Measurements from ENCODE around the gene SNORC.
"Not testable (repeated sequence)": the region's sequence is repeated elsewhere in the genome, so short reads cannot be mapped to it uniquely, and the experiment has no call there.

The SNORC gene

GRCh38 chr2:232870018-232870765 lies at the start of gene SNORC:
SNORC (plus strand) TSS chr2:232870264; CDS start chr2:232870342, 78 bp downstream.
- DNase-seq (ENCODE audit: low spot score): no peak

DNA sequence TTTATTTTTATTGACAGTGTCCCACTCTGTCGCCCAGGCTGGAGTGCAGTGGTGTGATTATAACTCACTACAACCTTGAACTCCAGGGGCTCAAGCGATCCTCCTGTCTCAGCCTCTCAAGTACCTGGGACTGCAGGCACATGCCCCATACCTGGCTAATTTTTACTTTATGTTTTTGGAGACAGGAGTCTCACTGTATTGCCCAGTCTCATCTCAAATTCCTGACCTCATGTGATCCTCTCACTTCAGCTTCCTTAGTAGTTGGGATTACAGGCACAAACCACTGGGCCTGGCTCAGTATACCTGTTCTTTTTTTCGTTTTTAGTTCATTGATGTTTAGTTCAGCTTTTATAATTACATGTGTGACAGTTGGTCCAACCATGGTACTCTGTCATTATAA lies 40.1 kb upstream of the SNORC start:
- DNase-seq (ENCODE audit: low spot score): no peak

DNA sequence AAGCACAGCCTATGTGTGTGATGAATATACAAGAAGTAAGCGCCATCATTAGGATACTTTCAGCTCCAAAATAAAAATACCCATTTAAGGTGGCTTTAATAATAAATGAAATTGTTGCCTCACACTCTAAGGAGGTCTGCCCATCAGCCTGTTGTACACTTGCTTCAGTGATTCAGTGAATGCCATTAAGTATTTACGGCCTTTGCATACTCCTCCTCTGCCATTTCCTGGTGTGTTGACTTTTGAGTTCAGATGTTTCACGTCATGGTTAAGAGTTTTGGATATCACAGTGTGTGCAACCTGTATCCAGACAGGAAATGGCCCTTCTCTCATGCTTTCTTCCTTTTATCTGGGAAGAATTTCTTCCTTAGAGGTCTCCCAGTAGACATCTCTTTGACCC lies 38.6 kb upstream of the SNORC start:
- DNase-seq (ENCODE audit: low spot score): no peak

DNA sequence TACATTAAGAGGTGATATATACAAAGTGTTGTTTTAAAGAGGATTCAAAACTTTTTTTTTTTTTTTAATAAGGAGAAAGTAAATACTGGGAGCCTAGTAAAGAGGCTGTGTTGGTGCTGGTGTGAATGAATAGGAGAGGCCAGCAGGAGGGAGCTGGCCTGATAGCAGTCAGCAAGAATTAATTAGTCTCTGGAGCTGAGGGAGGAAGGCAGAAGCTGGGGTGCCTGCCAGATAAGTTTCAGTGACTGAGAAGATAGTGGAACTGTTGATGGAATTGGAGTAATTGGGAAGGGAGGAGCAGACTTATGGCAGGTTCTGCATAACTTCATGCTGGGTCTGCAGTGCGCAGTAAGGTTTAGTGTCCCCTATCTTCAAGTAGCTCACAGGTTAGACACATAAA lies 36.2 kb upstream of the SNORC start:
- DNase-seq (ENCODE audit: low spot score): no peak

DNA sequence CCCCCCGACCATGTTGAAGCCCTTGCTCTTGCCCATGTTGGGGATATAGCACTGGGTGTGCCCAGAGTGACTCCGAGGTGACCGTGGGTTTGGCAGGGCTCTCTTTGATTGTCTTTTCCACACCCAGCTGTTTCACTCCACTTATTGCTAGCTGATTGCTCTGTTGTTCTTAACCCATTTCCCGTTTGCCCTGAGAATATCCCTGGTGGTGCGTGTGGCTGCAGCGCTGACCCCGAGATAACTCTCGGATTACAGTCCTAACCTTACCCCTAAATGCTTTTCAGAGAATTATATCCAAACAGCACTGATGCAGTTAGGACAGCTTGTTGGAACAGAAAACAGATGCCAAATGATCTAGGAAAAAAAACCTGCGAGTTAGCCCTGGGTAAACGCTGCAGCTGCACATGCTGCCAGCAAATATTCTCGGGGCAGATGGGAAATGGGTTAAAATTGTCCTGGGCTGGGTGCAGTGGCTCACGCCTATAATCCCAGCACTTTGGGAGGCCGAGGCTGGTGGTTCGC lies 34.3 kb upstream of the SNORC start:
- DNase-seq (ENCODE audit: low spot score): no peak

DNA sequence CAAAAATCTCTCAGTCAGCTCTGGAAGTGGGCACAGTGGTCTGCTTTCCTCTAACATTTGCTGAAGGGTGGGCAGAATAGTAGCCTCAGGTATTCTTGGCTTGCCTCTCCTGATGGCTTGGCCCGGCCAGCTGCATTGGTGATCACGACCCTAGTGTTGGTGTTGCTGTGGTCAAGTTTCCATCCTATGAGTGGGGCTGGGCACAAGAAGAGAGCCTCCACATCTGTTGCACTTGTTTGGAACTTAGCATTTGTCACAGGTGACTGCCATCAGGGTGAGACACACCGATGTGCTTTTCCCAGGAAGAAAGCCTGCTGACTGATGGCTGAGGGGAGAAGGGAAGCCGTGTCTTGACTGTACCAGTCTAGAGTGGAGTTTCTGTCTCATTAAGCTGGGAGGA lies 33.1 kb upstream of the SNORC start:
- DNase-seq (ENCODE audit: low spot score): no peak

DNA sequence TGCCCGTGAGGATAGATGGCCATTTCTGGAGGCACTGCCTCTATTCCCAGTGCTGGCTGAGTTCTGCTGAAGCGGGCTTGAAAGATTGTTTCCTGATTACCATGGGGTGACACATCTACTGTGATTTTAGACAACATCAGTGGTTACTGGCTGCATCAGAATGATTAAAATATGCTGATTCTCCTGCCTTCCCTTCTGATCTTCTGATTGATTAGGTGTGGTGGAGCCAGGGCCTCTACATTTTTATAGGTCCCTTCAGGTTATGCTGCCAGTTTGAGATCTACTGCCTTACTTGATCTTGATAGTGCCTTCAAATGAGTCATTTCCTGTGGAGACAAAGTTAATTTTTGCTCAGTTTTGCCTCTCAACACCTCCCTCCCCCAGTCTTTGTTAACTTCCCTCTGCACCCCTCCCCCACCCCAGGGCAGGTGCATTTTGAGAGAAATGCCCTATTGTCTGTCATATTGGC lies 31.6 kb upstream of the SNORC start:
- DNase-seq (ENCODE audit: low spot score): no peak

DNA sequence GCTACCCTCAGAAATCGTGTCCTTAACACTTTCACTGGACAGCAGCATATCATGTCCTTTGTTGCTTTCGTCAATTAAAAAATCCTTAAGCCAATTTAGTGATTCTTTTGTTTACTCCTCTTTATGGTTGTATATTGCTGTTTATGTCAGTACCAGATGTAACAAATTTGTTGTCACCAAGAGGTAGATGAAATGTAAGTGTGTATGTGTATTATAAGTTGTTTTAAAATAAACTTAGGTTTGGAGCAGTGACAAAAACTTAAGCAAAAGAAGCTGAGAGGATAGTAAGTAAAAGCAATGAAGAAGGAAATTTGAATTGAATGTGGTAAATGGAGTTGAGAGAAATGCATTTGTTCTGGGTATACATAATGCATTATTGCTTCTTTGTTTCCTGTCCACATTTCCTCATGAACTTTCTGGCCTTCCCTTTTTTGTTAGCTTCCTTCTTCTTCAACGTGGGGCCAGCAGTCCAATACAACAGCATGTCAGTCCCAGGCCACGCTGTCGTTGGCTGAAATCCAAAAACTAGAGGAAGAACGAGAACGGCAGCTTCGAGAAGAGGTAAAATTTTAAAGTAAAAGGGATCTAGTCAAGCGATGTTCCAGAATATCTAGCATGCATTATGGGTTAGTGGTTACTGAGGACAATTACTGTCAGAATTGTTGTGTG lies 30.5 kb upstream of the SNORC start:
- DNase-seq (ENCODE audit: low spot score): peak; percentile 59

DNA sequence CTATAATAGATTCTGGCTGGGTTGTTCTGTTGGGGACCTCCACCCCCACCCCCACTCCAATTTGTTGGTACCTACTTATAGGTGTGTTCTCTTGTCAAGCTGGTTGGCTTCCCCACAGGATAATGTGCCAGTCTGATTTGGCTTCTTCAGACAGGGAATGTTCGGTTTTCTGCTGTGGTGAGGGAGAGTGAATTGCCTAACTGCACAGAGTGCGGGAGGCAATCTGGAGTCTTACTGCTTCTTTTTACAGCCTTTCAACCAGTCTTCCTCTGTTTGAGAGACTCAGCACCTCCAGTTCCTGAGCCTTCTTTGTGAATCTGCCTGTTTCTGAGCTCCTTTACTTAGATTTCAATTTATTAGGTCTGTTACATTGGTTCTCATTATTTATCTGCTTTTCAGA lies 27.4 kb upstream of the SNORC start:
- DNase-seq (ENCODE audit: low spot score): peak; percentile 29

GRCh38 chr2:232843834-232844233 lies 26.2 kb upstream of the SNORC start:
- DNase-seq (ENCODE audit: low spot score): peak; percentile 30

GRCh38 chr2:232846055-232846454 lies 24.0 kb upstream of the SNORC start:
- no peak for DNase-seq (ENCODE audit: low spot score)

DNA sequence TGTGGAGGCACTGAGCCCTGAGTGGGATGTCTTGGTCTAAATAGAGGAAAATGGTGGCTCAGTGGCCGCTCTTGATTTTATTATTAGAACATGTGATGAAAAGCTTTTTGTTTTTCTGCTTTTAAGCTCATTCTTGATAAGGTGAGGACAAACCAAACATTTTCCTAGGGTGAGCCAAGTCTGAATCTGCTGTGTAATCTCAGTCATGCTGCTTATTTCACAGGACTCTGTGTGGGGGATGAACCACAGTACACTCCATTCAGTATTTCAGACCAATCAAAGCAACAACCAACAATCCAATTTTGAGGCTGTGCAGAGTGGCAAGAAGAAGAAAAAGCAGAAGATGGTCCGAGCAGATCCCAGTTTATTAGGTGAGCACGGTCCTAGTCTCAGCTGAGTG lies 20.0 kb upstream of the SNORC start:
- no peak for DNase-seq (ENCODE audit: low spot score)

DNA sequence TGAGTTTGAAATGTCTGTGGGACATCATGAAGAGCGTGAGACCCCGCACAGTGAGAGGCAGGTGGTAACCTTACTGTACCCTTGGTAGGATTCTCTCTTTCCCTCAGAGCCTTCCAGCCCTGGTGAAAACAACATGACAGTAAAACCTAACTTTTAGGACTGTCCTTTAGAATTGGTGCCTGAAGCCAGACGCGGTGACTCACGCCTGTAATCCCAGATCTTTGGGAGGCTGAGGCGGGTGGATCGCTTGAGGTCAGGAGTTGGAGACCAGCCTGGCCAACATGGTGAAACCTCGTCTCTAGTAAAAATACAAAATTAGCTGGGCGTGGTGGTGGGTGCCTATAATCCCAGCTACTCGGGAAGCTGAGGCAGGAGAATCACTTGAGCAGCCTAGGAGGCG lies 18.0 kb upstream of the SNORC start:
- not testable (repeated sequence) for DNase-seq (ENCODE audit: low spot score)

- DNase-seq (ENCODE audit: low spot score): no peak
Observed at GRCh38 chr2:232852676-232853075, 17.4 kb upstream of the SNORC start.

DNA sequence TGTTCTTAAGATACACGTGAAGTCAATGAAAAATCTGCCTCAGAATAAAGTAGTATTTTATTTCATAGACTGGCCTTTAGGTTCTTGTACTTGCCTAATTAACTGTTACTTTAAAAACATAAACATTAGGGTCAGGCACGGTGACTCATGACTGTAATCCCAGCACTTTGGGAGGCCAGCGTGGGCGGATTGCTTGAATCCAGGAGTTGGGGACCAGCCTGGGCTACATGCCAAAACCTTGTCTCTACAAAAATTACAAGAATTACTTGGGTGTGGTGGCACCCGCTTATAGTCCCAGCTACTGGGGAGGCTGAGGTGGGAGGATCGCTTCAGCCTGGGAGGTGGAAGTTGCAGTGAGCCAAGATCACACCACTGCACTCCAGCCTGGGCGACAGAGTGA lies 16.0 kb upstream of the SNORC start:
- DNase-seq (ENCODE audit: low spot score): peak; percentile 39

- DNase-seq (ENCODE audit: low spot score): no peak
Observed at GRCh38 chr2:232857158-232857563, 12.9 kb upstream of the SNORC start.

DNA sequence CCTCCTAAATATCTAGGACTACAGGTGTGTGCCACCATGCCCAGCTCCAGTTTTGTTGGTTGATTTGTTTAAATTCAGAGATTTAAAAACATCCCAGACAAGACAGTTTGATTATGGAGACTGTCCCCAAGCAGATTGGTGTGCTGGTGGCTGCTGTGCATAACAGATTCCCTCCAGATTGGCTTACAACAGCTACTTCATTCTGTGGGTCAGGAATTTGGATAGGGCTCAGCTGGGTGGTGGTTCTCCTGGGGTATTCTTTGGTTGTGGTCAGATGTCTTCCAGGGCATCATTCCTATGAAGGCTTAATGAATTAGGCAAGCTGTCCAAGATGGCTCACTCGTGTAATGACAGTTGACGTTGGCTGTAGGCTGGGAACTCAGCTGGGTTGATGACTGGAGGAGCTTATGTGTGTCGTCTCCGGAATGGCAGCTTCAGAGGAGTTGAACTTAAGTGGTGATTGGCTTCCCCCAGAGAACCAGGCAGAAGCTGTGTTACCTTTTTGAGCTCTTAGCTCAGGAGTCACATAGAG lies 10.6 kb upstream of the SNORC start:
- DNase-seq (ENCODE audit: low spot score): no peak

DNA sequence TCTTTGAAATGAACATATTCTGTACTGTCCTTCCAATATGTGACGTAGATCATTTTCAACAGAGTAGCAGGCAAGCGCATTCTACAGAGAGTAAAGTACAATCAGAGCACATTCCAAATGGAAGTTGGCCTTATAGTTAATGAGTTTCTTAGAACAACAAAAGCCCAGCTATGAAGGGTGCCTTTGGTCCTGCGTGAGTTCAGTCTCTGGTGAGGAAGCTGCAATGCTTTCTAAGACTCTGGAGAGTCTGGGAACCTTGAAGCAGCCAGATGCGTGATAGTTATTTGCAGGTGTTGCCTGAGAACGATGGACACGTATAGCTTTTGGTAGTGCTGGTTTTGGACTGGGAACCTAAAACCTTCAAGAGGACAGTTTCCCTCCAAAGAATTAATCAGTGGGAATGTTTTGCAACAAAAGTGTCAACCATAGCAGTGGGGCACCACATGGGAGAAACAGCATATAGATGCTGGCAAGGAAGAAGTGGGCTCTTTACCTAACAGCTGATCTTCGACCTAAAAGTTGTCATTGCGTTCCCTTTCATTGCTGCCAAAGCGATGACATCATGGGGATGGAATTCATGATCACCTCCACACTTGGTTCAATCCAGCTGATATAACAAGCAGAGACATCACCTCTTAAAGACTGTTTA lies 9.3 kb upstream of the SNORC start:
- DNase-seq (ENCODE audit: low spot score): no peak

GRCh38 chr2:232861353-232861752 lies 8.7 kb upstream of the SNORC start:
- no peak for DNase-seq (ENCODE audit: low spot score)

DNA sequence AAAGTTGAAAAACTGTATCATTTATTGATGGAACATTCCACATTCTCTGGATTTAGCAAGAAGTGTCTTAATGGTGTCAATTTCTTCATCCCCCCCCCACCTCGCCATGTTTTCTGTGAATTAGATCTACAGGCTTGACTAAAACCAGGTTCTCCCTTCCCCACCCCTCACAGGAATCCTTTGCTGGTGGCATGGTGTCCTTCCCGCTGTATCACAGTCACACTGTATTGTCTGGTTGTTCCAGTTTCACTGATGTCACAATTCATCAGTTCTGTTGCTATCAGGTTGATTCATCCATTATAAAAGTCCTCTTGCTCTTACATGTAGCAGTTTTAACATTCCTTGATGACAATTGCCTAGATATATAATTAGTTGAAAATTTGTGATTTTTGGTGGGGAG lies 6.1 kb upstream of the SNORC start:
- DNase-seq (ENCODE audit: low spot score): no peak

DNA sequence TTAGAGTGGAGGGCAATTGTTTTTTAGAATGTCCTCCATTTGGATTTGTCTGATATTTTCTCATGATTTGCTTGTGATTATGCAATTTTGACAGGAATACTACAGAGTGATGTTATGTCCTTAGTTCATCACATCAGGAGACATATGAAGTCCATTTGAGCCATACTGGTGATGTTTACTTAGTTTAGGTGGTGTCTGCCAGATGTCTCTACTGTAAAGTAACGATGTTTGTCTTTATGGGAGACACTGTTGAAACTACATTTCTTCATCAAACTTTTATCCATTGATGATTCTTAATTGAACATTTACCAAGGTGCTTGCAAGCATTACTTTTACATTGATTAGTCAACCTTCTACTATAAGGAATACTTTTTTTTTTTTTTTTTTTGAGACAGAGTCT lies 4.9 kb upstream of the SNORC start:
- DNase-seq (ENCODE audit: low spot score): no peak

DNA sequence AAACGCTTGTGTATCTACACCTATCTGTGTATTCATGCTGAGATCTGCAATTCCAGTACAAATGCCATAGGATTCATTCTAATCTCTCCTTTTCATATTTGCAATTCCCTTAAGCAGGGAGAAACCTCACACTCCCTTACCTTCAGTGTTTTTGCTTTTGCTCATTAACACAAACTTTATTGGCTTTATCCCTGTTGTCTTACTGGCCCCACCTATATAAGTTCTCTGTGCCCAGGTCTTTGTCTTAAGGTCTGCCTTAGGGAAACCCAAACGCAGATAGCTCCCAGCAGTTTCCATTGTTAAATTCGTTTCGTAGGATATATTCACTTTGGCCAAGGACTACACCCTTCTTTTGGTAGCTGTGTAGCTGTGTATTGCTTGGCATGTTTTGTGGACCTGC lies 4.0 kb upstream of the SNORC start:
- no peak for DNase-seq (ENCODE audit: low spot score)
